ENCODE data around the gene PCDHB2.
"Not testable (repeated sequence)": the region's sequence is repeated elsewhere in the genome, so short reads cannot be mapped to it uniquely, and the experiment has no call there.

PCDHB2 gene

GRCh38 chr5:141135718-141136266 is 41.4 kb downstream of the PCDHB2 start:
- DNase-seq (ENCODE audit: low read depth): no peak

- DNase-seq (ENCODE audit: low read depth): not testable (repeated sequence)
These were observed 42.9 kb downstream of the PCDHB2 start for GRCh38 chr5:141137346-141137745.
